Chondrocyte (in vitro differentiated cells): ENCODE data around the gene NFKB1. TPM values are rescaled to one million over a fixed set of nuclear protein-coding genes. Genes with fewer than 3 reads are reported as not detected.
"Not testable (repeated sequence)": the region's sequence is repeated elsewhere in the genome, so short reads cannot be mapped to it uniquely, and the experiment has no call there.

Source experiments
- DNase-seq: peaks from one replicate; pipeline ENCODE4 v3.0.0; 2021; ENCODE audit warnings: mixed read lengths, low spot score
- H3K27ac Mint-ChIP-seq: one replicate; pipeline ENCODE4 v1.8.0; 2021; ENCODE audit warnings: mild to moderate bottlenecking, moderate library complexity, mixed read lengths; ENCODE audit not compliant: unreplicated experiment
- H3K27me3 Mint-ChIP-seq: 2 replicates; pipeline ENCODE4 v1.8.0; 2021; ENCODE audit warnings: low read depth, mixed read lengths
- H3K36me3 Mint-ChIP-seq: 2 replicates; pipeline ENCODE4 v1.8.0; 2021; ENCODE audit warnings: low read depth, mixed read lengths
- H3K4me1 Mint-ChIP-seq: 2 replicates; pipeline ENCODE4 v1.8.0; 2021; ENCODE audit warnings: low read depth, mild to moderate bottlenecking, mixed read lengths
- H3K4me3 Mint-ChIP-seq: one replicate; pipeline ENCODE4 v1.8.0; 2021; ENCODE audit warnings: mild to moderate bottlenecking, moderate library complexity, mixed read lengths; ENCODE audit not compliant: unreplicated experiment
- H3K9me3 Mint-ChIP-seq: 2 replicates; pipeline ENCODE4 v1.8.0; 2021; ENCODE audit warnings: low read depth, mixed read lengths
- CTCF ChIP-seq: fragments of 200-600 bp; sonication (generic); IDR thresholded peaks from 2 replicates; pipeline ENCODE4 v1.5.0; 2021; ENCODE audit warnings: antibody characterized with exemption, mild to moderate bottlenecking, moderate library complexity
- total RNA-seq: library from RNA; stranded (reverse); gene quantifications from 3 replicates; pipeline ENCODE4 v1.2.1, GENCODE V29; 2021

NFKB1 gene
- total RNA-seq, 1 donor from 2014 or later, result 24.4 TPM

- H3K27me3 Mint-ChIP-seq, result no peaks in the 10 kb centered on the region
- no peak overlapping the region for H3K4me3 Mint-ChIP-seq
- no peak for TF ChIP-seq CTCF
- no peak for DNase-seq
- peaks cover 42% of the 10 kb centered on the region for H3K36me3 Mint-ChIP-seq
- no peak overlapping the region for H3K27ac Mint-ChIP-seq
- H3K9me3 Mint-ChIP-seq, result no peaks in the 10 kb centered on the region
- H3K4me1 Mint-ChIP-seq, result no peaks in the 10 kb centered on the region
Observed at GRCh38 chr4:102612210-102612609, 111.1 kb downstream of the NFKB1 start.

GRCh38 chr4:102612824-102613366, 111.7 kb downstream of the NFKB1 start:
- peaks cover 42% of the 10 kb centered on the region for H3K36me3 Mint-ChIP-seq
- no peak for TF ChIP-seq CTCF
- H3K4me1 Mint-ChIP-seq, result no peaks in the 10 kb centered on the region
- H3K27me3 Mint-ChIP-seq, result no peaks in the 10 kb centered on the region
- H3K9me3 Mint-ChIP-seq, result no peaks in the 10 kb centered on the region
- DNase-seq, result no peak
- no peak overlapping the region for H3K4me3 Mint-ChIP-seq
- H3K27ac Mint-ChIP-seq, result no peak overlapping the region

GRCh38 chr4:102614801-102615200, 113.6 kb downstream of the NFKB1 start:
- no peak overlapping the region for H3K27ac Mint-ChIP-seq
- no peak overlapping the region for H3K4me3 Mint-ChIP-seq
- H3K9me3 Mint-ChIP-seq, result no peaks in the 10 kb centered on the region
- peaks cover 5% of the 10 kb centered on the region for H3K4me1 Mint-ChIP-seq
- H3K36me3 Mint-ChIP-seq, result peaks cover 38% of the 10 kb centered on the region
- no peak for TF ChIP-seq CTCF
- no peaks in the 10 kb centered on the region for H3K27me3 Mint-ChIP-seq
- no peak for DNase-seq

- TF ChIP-seq CTCF, result no peak
- no peak overlapping the region for H3K4me3 Mint-ChIP-seq
- DNase-seq, result no peak
- H3K9me3 Mint-ChIP-seq, result no peaks in the 10 kb centered on the region
- no peaks in the 10 kb centered on the region for H3K27me3 Mint-ChIP-seq
- peaks cover 32% of the 10 kb centered on the region for H3K36me3 Mint-ChIP-seq
- H3K27ac Mint-ChIP-seq, result no peak overlapping the region
- peaks cover 20% of the 10 kb centered on the region for H3K4me1 Mint-ChIP-seq
Observed at GRCh38 chr4:102616636-102617035, 115.5 kb downstream of the NFKB1 start.

GRCh38 chr4:102619021-102619420, 117.9 kb downstream of the NFKB1 start:
- peaks cover 19% of the 10 kb centered on the region for H3K36me3 Mint-ChIP-seq
- peaks cover 29% of the 10 kb centered on the region for H3K4me1 Mint-ChIP-seq
- not testable (repeated sequence) for H3K27me3 Mint-ChIP-seq, H3K9me3 Mint-ChIP-seq, H3K4me3 Mint-ChIP-seq, H3K27ac Mint-ChIP-seq, DNase-seq

- H3K9me3 Mint-ChIP-seq, H3K27me3 Mint-ChIP-seq, H3K36me3 Mint-ChIP-seq, DNase-seq: not testable (repeated sequence)
- Mint-ChIP-seq H3K4me3 (peak overlapping the region; percentile 2), H3K27ac (peak overlapping the region; percentile 88), H3K4me1 (peaks cover 31% of the 10 kb centered on the region)
Observed at GRCh38 chr4:102619776-102620631, 118.8 kb downstream of the NFKB1 start.
